ENCODE measurements around the gene FGF1.

Gene FGF1

GRCh38 chr5:142552107-142552506 is 133.8 kb downstream of the FGF1 start:
- CTCF ChIA-PET, result interaction anchor here (0.8 to 2.6 kb wide), 4 partner anchors 8 to 161 kb away, joined by 3 to 8 read pairs (median 7); no protein-coding TSS in a partner anchor
- Histone ChIP-seq H3K4me3 (ENCODE audit: low read depth, low read length) (no peak overlapping the region), H3K36me3 (ENCODE audit: control insufficient read depth in 2 of 2, insufficient read depth in 1 of 2, low read length in 2 of 2) (no peaks in the 10 kb centered on the region), H3K4me1 (ENCODE audit: control insufficient read depth, insufficient read depth, low read length) (peaks cover 2% of the 10 kb centered on the region; the same call in 1 of the 2 replicates), H3K9me3 (ENCODE audit: control insufficient read depth, insufficient read depth, low read depth, low read length) (no peaks in the 10 kb centered on the region), H3K27ac (ENCODE audit: extremely low read depth, low read depth, low read length) (no peak overlapping the region)
- no peak for TF ChIP-seq ZNF114 (tag by site-specific recombination; IDR thresholded peaks at IDR 0.05)
- TF ChIP-seq ZNF600 (tag by site-specific recombination; IDR thresholded peaks at IDR 0.05), result no peak
- TF ChIP-seq ZNF629 (tag by site-specific recombination; IDR thresholded peaks at IDR 0.05), result no peak
- TF ChIP-seq ZNF692 (tag by site-specific recombination; IDR thresholded peaks at IDR 0.05), result no peak
- TF ChIP-seq ZNF426 (tag by site-specific recombination; IDR thresholded peaks at IDR 0.05), result no peak
- no peak for TF ChIP-seq ZSCAN5A (tag by site-specific recombination; IDR thresholded peaks at IDR 0.05)
- no peak for TF ChIP-seq EGR2 (tag by site-specific recombination; IDR thresholded peaks at IDR 0.05; ENCODE audit: low read depth)
- POLR2A ChIA-PET, result no interaction called here

- POLR2A ChIA-PET, result no interaction called here
- Histone ChIP-seq H3K9me3 (ENCODE audit: control insufficient read depth, insufficient read depth, low read depth, low read length) (no peaks in the 10 kb centered on the region), H3K4me3 (ENCODE audit: low read depth, low read length) (peak overlapping the region; percentile 11; the same call in 1 of the 2 replicates), H3K36me3 (ENCODE audit: control insufficient read depth in 2 of 2, insufficient read depth in 1 of 2, low read length in 2 of 2) (no peaks in the 10 kb centered on the region), H3K27ac (ENCODE audit: extremely low read depth, low read depth, low read length) (no peak overlapping the region; the same call in 1 of the 2 replicates), H3K4me1 (ENCODE audit: control insufficient read depth, insufficient read depth, low read length) (peaks cover 2% of the 10 kb centered on the region; the same call in 1 of the 2 replicates)
- CTCF ChIA-PET, result interaction anchor here (0.6 to 4.3 kb wide), 6 partner anchors 7 to 400 kb away, joined by 3 to 29 read pairs (median 7); no protein-coding TSS in a partner anchor
- no peak for TF ChIP-seq KLF10 (tag by site-specific recombination; IDR thresholded peaks at IDR 0.05)
- TF ChIP-seq IKZF3 (tag by site-specific recombination; IDR thresholded peaks at IDR 0.05), result peak; percentile 50; the same call in 1 of the 2 replicates
- TF ChIP-seq ZNF362 (tag by site-specific recombination; IDR thresholded peaks at IDR 0.05), result no peak
- TF ChIP-seq ZNF639 (tag by site-specific recombination; IDR thresholded peaks at IDR 0.05), result no peak
- TF ChIP-seq ZNF280C (tag by site-specific recombination; IDR thresholded peaks at IDR 0.05), result no peak
- TF ChIP-seq KLF9 (tag by site-specific recombination; IDR thresholded peaks at IDR 0.05; ENCODE audit: low read depth), result no peak
- TF ChIP-seq ZNF433 (tag by site-specific recombination; IDR thresholded peaks at IDR 0.05; ENCODE audit: low read depth), result no peak
- no peak for TF ChIP-seq ZNF660 (tag by site-specific recombination; IDR thresholded peaks at IDR 0.05)
- no peak for TF ChIP-seq ZNF701 (tag by site-specific recombination; IDR thresholded peaks at IDR 0.05)
- no peak for TF ChIP-seq ZNF843 (tag by site-specific recombination; IDR thresholded peaks at IDR 0.05)
- TF ChIP-seq HOXD13 (CRISPR knock-in tag; IDR thresholded peaks at IDR 0.05; ENCODE audit: borderline replicate concordance), result no peak
- TF ChIP-seq SP7 (tag by site-specific recombination; IDR thresholded peaks at IDR 0.05), result peak; percentile 76
- TF ChIP-seq ZNF596 (tag by site-specific recombination; IDR thresholded peaks at IDR 0.05), result no peak
- no peak for TF ChIP-seq ZBTB1 (tag by site-specific recombination; IDR thresholded peaks at IDR 0.05)
- no peak for TF ChIP-seq ZNF19 (tag by site-specific recombination; IDR thresholded peaks at IDR 0.05; ENCODE audit: low read depth)
- no peak for TF ChIP-seq ZNF133 (tag by site-specific recombination; IDR thresholded peaks at IDR 0.05)
- TF ChIP-seq ZNF366 (tag by site-specific recombination; conservative IDR thresholded peaks at IDR 0.05), result no peak
- peak; percentile 69 for TF ChIP-seq OSR2 (tag by site-specific recombination; IDR thresholded peaks at IDR 0.05)
- TF ChIP-seq HOXC10 (CRISPR knock-in tag; IDR thresholded peaks at IDR 0.05), result no peak
- TF ChIP-seq ZNF394 (tag by site-specific recombination; IDR thresholded peaks at IDR 0.05; ENCODE audit: borderline replicate concordance), result 0 out of 2 replicates have a peak, but pooled peaks have one; percentile 42
- no peak for TF ChIP-seq YY2 (tag by site-specific recombination; IDR thresholded peaks at IDR 0.05)
These were observed 134.4 kb downstream of the FGF1 start for GRCh38 chr5:142551338-142552067.
